ENCODE measurements around the gene SPEM2.

DNA sequence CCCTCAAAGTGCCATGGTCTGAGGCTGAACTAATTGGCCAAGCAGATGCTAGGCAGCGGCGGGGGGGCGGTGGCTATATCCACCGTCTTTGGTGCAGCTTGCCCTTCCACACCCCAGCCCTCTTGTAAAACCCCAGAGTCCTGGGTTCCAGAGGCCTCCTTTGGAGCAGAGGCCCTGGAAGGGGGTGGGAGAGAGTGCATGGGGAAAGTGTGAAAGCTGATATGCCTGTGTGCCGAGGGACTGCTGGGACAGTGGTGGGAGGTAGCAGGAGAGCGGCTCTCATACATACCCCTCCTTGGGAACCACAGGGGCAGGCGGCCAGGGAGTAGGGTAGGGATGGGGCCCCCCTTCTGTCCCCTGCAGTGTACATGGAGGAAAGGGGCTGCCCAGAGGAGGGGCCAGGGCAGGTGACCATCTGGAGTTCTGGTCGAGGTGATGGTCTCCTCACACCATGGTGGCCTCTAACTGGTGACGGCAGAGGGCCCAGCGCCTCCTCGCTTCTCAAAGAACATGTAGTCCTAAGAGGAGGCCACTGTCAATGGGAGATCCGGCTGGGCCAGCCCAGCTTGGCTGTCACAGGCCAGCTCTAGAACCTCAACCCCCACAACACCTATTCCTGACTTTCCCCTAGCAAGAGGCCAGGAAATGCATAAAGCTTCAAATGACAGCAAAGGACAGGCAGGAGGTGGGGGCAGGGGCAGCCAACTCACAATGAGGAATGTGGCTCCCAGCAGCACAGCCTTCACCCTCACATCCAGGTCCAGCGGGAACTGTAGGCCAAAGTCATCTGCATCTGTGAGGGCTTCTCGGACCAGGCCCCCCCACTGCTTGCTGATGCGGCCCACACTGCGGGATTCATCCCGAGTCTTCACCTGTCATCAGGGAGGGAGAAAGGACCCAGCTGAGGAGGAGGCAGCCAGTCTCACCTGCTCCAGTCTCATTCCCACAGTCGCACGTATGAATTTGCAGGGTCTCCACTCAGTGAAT, 35.2 kb upstream of the SPEM2 start:
- TF ChIP-seq POLR2AphosphoS5 (IDR thresholded peaks at IDR 0.05; ENCODE audit: borderline replicate concordance, low read depth, low read length) (no peak), EZH2 (IDR thresholded peaks at IDR 0.05) (no peak), FOXP2 (optimal IDR thresholded peaks at IDR 0.05; ENCODE audit: control extremely low read depth, extremely low read length, insufficient read depth) (no peak)

Measured in SK-N-MC (cell line).